ENCODE measurements around the gene RPS8.
A peak's percentile ranks its signal among the peaks of the same experiment; 100 is the strongest.
"Not testable (repeated sequence)": the region's sequence is repeated elsewhere in the genome, so short reads cannot be mapped to it uniquely, and the experiment has no call there.

RPS8 gene

DNA sequence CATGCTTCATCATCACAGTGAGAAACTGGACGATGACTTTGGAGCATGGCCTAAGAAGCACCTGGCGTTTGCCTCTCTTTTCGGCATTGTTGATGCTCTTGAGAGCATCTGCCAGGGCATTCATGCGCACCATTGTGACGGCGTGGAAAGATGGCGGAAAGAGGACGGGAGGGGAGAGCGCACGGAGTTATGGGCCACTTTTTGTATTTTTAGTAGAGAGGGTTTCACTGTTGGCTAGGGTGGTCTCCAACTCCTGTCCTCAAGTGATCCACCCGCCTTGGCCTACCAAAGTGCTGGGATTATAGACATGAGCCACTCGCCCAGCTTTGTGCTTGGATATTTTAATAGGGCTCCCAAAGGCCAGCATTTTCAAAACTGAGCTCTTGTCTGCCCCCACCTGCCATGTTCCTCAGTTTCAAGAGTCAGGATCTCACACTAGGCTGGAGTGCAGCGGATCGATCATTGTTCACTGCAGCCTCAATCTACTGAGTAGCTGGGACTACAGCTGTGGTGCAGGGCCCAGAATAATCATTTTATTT, 5.3 kb downstream of the RPS8 start:
- no peak for DNase-seq (ENCODE audit: low read depth, low spot score)

- no peak for DNase-seq (ENCODE audit: low read depth, low spot score)
These were observed 8.4 kb downstream of the RPS8 start for GRCh38 chr1:44783697-44784093.

GRCh38 chr1:44784094-44785028, 9.0 kb downstream of the RPS8 start:
- DNase-seq (ENCODE audit: low read depth, low spot score), result no peak

GRCh38 chr1:44785029-44785380, 9.7 kb downstream of the RPS8 start:
- DNase-seq (ENCODE audit: low read depth, low spot score), result no peak

DNA sequence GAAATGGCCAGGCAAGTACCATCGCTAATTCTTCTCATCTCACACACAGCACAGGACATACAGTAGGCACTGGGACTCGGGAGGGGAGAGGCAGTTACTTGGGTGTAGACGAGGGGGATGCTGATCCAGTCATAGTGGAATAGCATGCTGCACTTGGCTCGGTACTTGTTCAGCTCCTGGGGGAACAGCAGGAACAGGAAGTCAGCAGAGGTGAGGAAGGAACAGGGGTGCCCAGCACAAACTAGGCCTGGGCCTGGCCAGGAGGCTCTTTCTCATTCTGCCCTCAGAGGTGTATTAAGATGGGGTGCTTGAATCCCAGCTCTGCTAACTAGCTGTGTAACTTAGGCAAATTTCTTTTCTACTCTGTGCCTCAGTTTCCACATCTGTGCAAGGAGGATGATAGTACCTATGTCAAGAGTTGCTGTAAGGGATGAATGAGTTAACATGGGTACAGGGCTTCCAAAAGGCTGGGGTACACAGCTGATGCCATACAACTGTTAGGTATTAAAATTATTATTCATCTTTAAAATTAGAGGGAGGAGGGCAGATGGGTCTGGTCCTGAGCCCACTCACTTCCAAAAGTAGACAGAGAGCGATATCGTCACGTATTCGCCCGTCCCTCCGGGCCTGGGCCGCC, 10.3 kb downstream of the RPS8 start:
- DNase-seq (ENCODE audit: low read depth, low spot score), result no peak

DNA sequence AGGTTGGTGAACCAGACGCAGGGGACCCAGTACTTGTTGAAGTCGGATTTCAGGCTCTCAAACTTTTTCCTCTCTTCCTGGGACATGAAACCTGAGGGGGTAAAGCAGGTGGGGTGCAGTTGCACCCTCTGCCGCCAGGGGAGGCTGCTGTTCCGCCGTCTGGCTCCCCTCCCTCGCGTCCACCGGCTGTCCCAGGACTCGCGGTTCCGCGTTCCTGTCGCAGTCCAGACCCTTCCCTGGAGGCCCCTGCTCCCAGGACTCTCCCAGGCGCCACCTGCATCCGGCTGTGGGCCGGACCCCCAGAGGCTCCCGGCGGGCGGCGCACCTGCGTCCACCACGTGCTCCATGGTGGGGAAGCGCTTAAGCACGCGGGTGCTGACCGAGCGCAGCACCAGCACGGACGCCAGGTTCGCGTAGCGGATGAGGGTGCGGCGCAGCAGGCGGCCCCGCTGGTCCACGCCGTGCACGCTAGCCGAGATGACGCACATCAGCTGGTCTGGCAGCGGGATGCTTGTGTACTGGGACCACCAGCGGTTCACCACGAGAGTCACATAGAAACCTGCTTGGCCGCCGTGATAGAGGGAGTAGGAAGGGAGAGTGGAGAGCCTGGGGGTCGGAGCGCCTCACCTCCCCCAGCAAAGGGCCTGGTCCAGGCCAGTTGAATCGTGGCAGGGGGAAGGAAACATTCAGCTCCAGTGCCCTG, 10.9 kb downstream of the RPS8 start:
- DNase-seq (ENCODE audit: low read depth, low spot score), result no peak

DNA sequence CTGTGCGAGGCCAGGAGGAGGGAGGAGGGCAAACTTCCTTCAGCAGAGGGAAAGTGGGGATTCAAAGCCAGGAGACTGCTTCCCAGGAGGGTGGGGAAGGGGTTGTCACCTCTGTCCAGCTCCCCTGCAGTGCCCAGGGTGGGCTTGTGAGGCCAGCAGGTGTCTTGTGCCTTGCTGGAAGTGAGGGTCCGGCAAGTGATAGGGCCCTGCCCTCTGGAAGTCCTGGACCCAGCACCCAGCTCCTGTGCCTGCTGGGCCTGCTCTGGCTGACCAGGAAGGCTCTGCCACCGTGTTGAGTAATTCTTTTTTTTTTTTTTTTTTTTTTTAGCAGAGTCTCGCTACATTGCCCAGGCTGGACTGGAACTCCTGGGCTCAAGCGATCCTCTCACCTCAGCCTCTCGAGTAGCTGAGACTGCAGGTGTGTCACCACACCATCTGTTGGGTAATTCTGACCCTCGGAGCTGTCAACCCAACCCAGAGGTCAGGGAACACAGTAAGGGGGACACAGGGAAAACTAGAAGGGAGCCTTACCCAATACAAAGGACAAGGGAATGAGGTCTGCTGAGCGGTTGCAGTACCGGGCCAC, 11.6 kb downstream of the RPS8 start:
- DNase-seq (ENCODE audit: low read depth, low spot score), result no peak

DNA sequence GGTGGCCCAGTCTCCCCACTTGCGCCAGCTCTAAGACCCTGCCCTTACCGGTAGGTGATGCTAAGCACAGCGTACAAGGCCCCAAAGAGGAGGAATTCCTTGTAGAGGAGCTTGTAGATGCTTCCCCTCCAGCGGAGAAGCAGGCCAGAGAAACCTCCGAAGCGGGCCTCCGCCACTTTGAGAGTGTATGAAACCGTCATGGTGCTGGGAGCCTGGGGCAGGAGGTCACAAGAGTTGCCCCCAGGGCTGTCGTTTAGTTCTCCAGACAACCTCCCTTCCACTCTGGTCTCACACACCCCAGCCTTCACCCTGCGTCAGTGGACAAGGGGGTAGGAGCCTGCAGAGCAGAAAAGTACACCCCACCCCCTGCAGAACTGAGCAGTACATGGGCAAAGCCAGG, 12.2 kb downstream of the RPS8 start:
- DNase-seq (ENCODE audit: low read depth, low spot score), result no peak

- DNase-seq (ENCODE audit: low read depth, low spot score), result no peak
These were observed 12.9 kb downstream of the RPS8 start, which contains the start of gene BEST4 for GRCh38 chr1:44788120-44788860. Gene BEST4 (minus strand): TSS chr1:44788170. CDS start chr1:44787705, 465 bp downstream.

DNA sequence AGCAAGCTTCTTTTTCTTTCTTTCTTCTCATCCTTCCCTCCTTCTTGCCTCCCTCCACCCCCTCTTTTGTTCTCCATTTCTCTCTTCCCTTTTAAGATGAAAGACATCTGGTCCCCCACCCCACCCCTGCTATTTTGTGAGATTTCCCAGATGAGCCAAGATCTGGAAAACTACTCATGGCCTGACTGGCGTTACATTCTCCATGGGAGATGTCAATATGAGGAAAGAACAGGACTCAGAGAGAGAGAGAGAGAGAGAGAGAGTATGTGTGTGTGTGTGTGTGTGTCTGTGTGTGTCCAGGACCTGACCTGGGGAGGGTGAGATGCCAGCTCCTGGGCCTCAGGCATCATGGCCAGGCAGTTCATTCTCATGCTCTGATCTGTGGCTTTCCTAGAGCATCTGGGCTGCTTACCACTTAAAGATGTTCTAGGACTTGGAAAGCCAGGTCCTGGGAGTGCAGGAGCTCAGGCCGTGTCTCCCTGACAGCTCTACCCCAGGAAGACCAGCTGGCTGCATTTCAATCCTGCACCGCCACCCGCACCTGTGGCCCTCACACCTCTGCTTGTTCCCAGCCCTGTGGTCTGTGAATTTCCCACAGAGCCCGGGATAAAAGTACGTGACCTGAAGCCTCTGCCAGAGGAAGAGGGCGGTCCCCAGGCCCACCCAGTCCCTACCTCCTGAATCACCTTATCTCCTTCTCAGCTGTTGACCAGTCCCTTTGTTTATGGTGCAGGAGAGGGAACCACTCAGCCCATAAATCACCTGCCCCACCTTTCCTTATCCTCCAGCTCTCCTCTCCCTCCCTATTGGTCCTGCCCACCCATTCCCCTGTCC, 15.8 kb downstream of the RPS8 start:
- no peak for DNase-seq (ENCODE audit: low read depth, low spot score)

DNA sequence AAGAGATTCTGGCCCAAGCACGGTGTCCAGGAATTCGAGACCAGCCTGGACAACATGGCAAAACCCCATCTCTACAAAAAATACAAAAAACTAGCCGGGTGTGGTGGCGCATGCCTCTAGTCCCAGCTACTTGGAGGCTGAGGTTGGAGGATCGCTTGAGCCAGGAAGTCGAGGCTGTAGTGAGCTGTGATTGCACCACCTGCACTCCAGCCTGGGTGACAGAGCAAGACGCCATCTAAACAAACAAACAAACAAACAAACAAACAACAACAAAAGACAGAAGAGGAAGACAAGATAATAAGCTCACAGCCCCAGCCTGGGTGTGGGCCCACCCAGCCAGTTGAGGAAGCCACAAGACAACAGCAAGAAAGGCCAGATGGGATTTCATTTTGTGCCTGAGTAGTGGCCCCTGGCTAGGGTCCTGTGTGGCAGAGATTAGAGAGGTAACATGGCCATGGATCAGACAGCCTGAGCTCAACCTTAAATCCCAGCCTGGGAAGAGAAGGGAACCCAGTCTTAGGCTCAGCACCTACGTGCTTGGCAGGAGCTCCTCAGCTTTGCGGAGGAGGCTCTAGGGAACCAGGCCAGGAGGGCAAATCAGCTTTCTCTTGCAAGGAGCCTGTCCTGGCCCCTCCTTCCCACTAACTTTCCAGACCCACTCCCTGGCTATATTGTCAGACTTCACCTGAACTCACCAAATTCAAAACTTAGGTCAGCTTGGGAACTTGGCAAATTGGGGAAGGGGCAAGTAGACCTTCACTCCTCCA, 17.6 kb downstream of the RPS8 start:
- DNase-seq (ENCODE audit: low read depth, low spot score), result no peak

GRCh38 chr1:44797886-44798285, 22.5 kb downstream of the RPS8 start:
- not testable (repeated sequence) for DNase-seq (ENCODE audit: low read depth, low spot score)

DNA sequence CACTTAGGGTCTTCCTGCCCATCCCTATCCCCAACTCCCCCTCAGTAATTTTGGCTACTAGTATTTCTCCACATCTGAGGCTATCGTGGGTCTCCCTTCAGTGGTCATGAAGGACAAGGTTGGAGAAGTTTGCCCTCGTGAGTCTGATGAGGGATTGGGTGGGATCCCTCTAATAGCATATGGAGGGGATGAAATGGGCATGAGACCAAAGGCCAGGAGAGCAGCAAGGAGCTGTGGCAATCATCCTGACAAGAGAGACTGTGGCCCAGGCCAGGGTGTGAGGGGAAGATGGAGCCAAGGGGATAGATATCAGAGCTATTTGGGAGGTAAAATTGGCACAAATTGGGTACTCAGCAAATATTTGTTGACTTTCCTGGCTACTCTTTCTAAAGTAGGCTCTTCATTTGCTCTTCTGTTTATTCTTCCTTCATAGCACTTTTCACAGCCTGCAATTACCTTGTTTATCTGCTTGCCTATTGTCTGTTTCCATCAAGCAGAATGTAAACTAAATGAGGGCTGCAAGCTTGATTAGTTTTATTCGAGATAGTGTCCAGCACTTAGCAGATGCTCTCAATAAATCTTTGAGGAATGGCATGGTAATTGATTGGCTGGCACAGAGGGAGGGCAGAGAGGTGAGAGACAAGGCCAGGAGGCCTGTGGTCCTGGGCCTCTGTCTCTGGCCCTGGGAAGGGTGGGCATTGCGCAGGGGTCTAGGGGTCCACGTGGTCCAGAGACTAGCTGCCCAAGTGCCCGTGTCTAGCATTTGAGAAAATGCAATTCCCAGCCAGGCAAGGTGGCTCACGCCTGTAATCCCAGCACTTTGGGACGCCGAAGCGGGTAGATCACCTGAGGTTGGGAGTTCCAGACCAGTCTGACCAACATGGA, 23.4 kb downstream of the RPS8 start:
- DNase-seq (ENCODE audit: low read depth, low spot score), result no peak

DNA sequence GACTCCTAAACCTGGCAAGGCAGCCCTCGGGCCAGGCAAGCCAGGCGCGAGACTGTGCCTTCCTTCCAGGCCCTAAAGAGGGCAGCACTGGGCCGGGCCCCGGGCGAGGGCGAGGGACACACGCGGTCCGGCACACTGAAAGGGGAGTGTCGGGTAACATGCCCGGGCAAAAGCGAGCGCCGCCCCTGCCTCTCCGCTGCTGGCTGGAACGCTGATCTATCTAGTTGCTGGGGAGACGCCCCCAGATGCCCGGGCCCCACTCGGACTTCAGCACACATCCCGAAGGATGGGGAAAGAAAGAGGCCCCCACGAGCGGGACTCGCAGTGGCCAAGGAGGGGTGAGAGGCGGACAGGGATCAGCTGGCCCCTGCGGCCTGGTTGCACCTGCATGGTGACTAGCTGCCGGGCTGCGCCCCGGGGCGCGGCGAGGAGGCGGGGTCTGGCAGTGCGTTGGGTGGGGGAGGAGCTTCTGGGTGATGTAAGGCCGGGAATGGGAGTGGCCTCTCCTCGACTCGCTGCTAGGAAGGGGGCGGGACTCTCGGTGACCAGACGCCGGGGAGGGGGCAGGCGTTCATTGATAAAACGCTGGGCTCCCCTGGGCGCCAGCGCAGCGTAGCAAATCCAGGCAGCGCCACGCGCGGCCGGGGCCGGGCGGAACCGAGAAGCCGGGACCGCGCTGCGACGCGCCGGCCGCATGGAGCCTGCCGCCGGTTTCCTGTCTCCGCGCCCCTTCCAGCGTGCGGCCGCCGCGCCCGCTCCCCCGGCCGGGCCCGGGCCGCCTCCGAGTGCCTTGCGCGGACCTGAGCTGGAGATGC, 24.6 kb downstream of the RPS8 start, which contains the start of gene PLK3:
Gene PLK3, plus strand, starts transcription at position 608 of the 815 bp plus-strand sequence. Its CDS starts 87 bp downstream, at position 695.
- DNase-seq (ENCODE audit: low read depth, low spot score), result peak; percentile 96

DNA sequence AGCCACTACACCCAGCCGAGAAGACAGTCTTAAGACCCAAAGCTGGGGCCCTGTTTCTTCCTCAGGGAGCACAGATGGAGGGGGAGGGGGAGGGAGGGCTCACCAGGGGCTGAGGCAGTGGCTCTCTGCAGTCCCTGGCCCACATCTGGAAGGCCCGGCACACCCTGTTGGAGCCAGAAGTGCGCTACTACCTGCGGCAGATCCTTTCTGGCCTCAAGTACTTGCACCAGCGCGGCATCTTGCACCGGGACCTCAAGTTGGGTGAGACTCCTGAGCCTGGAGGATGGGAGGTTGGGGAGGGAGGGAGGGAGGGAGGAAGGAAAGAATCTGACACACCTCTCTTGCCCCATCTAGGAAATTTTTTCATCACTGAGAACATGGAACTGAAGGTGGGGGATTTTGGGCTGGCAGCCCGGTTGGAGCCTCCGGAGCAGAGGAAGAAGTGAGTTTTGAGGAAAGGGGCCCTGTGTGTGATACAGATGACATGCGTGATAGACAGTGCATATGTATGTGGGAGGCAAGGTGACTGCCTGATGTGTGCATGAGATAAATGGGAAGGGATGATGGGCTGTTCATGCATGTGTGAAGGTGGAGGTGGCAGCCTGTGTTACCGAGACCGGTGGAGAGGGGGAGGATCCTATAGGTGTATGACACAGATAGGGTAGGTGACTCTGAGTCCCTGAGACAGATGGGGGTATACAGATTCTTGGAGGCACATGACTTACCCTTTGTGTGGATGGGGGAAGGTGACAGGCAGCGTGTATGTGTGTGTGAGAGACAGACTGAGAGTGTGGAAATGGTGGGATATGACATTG, 26.4 kb downstream of the RPS8 start:
- DNase-seq (ENCODE audit: low read depth, low spot score), result no peak

DNA sequence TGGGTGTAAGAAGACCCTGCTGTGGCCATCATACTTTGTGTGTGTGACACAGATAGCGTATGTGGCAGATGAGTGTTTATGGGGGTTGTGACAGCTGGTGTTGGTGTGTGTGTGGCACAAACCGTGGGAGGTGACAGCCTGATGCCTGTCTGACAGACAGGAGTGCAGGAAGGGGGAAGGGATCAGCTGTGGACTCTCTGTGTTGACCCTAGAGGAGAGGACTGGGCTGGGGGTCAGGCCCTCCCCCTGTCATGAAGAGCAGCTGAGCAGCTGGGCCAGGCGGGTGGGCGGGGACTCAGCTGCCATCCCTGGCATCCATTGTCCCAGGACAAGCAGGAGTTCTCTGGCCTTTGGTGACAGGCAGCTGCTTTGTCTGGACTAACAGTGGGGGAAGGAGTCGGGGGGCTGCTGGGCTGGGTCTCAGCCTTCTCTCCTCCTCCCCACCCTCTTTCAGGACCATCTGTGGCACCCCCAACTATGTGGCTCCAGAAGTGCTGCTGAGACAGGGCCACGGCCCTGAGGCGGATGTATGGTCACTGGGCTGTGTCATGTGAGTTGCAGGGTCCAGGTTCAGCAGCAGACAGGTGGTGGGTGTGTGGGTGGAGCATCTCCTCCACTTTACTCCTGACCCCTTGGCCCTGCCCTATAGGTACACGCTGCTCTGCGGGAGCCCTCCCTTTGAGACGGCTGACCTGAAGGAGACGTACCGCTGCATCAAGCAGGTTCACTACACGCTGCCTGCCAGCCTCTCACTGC, 27.1 kb downstream of the RPS8 start:
- DNase-seq (ENCODE audit: low read depth, low spot score), result no peak

All from activated CD4-positive, CD25-positive, alpha-beta regulatory T cell treated with anti-CD3 and anti-CD28 coated beads, Interleukin-2, amount 50 U/mL, for 16 hours (primary cell).